Measurements from ENCODE around the gene CDC42BPB.

CDC42BPB gene

GRCh38 chr14:103095210-103095778 is 37.9 kb upstream of the CDC42BPB start:
- no peak for DNase-seq (ENCODE audit: low read depth)

- no peak for DNase-seq (ENCODE audit: low read depth)
Observed at GRCh38 chr14:103094406-103095209, 37.3 kb upstream of the CDC42BPB start, which contains the start of gene EXOC3L4. Gene EXOC3L4 (plus strand): TSS chr14:103094725. CDS start chr14:103100220, 5,495 bp downstream.

DNA sequence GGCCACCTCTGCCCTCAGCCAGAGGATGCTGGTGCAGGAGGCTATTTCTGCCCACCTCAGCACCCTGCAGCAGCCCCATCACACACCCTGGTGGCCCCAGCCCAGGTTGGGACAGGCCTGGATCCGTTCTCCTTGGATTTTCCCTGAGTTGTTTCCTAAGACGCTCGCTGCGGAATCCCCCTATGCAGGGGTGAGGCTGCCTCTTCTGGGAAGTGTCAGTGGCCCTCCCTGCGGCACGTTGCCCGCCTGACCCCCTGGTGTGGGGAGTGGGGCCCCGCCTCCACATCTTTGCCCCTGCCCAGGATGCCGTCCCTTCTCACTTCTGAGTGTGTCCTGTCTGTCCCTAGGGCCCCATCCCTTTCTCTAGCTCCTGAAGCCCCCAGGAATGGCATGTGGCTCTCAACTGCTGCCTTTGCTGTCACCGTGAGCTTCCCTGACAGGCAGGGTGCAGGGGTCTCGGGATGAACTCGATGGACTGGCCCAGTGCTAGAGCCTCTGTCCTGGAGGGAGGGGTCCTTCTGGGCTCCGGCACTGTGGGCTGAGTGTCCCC is 36.6 kb upstream of the CDC42BPB start:
- no peak for DNase-seq (ENCODE audit: low read depth)

- DNase-seq (ENCODE audit: low read depth) = no peak
Observed at GRCh38 chr14:103091883-103092222, 34.5 kb upstream of the CDC42BPB start.

DNA sequence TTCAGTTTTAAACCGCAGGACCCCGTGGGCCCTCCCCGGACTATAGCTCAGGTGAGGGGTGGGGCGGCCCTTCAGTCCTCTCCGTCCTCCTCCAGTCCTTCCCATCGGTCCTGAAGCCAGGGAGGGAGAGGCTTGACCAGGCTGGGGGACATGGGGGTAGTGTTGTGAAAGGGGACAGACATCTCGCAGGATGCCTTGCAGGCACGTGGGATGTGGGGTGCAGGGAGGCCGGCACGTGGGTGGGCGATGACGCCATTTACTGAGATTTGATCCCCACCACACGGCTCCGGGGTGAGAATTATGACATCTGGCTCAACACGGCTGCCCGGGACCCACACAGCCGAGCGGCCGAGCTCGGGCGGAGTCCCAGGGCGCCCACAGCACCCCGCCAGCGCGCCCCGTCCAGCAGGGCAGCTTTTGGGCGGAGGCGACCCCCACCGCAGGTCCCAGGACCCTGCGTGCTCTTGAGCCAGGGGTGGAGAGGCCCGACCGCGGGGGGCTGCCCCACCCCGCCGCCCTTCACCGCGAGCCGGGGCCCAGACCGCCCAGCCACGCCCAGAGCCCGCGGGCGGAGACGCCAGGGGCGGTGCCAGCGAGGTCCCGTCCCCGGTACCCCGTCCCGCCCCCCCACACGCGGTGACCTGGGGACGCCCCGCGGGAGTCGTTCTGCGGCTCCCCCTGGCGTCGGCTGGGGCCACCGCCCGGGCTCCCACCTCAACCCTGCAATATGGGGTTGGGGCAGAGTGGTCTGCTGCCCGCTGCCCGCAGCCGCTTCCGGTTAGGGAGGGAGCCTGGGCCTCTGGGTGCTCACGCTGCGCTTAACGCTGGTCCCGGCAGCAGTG is 33.9 kb upstream of the CDC42BPB start:
- DNase-seq (ENCODE audit: low read depth) = peak; percentile 66

GRCh38 chr14:103090481-103091020 is 33.2 kb upstream of the CDC42BPB start:
- DNase-seq (ENCODE audit: low read depth) = no peak

- no peak for DNase-seq (ENCODE audit: low read depth)
Observed at GRCh38 chr14:103089386-103090335, 32.3 kb upstream of the CDC42BPB start.

- DNase-seq (ENCODE audit: low read depth) = no peak
Observed at GRCh38 chr14:103088921-103089320, 31.6 kb upstream of the CDC42BPB start.

GRCh38 chr14:103087343-103087835 is 30.0 kb upstream of the CDC42BPB start:
- DNase-seq (ENCODE audit: low read depth) = no peak

GRCh38 chr14:103086771-103087342 is 29.5 kb upstream of the CDC42BPB start:
- no peak for DNase-seq (ENCODE audit: low read depth)

- DNase-seq (ENCODE audit: low read depth) = no peak
Observed at GRCh38 chr14:103085106-103086091, 28.1 kb upstream of the CDC42BPB start.

DNA sequence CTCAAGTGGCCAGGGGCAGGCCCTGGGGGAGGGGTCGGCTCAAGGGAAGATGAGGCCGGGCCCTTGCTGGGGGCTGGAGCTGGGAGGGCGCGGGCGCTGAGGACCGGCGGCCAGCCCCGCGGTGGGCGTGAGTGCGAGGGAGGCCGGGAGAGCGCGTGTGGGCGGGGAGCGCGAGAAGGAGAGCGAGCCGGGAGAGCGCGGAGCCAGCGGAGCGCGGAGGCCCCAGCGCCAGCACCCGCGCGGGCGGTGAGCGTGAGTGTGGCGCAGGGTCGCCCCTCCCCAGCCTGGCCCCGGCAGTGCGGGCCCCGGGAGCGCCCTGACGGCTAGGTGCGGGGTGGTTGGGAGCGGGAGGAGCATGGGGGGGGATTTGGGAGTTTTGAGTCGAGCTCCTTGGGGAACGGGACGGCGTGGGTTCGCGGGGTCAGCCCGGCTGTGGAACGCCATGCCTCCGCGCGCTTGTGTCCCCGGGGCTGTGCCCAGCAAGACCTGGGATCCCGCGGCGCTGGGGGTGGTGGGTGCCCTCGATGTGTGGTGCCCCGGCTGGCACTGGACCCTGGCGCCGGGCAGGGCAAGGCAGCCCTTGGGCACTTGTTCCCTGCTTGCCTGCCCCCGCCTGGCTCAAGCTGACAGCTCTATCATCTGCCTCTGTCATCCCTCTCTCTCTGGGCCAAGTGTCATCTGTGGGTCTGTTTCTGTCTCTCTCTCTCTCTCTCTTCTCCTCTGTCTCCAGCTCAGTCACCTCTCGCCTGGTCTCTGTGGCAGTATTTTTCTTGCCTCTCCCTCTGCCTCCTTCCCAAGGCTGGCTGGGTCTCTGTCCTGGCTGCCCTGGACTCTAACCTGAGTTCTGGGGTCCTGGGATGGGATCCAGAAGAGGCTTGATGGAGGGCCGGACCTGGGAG is 26.9 kb upstream of the CDC42BPB start, which contains the start of gene LBHD2:
TSS of gene LBHD2 (plus strand) at position 190 of the 899 bp plus-strand sequence. CDS start 1,803 bp downstream, outside the sequence.
- no peak for DNase-seq (ENCODE audit: low read depth)

DNA sequence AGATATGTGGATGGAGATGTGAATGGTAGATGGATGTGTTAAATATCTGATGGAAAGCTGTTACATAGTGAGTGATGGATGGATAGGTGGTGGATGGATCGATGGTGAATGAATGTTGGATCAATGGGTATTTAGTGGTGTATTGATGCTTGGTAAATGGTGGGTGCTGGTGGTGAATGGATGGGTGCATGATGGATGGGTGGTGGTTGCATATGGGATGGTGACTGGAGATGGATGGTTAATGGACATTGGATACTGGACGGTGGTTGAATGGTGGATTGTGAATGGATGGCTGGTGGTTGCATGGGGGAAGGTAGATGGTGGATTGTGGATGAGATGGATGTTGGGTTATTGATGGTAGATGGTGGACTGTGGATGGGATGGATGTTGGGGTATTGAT is 24.6 kb upstream of the CDC42BPB start:
- no peak for DNase-seq (ENCODE audit: low read depth)

DNA sequence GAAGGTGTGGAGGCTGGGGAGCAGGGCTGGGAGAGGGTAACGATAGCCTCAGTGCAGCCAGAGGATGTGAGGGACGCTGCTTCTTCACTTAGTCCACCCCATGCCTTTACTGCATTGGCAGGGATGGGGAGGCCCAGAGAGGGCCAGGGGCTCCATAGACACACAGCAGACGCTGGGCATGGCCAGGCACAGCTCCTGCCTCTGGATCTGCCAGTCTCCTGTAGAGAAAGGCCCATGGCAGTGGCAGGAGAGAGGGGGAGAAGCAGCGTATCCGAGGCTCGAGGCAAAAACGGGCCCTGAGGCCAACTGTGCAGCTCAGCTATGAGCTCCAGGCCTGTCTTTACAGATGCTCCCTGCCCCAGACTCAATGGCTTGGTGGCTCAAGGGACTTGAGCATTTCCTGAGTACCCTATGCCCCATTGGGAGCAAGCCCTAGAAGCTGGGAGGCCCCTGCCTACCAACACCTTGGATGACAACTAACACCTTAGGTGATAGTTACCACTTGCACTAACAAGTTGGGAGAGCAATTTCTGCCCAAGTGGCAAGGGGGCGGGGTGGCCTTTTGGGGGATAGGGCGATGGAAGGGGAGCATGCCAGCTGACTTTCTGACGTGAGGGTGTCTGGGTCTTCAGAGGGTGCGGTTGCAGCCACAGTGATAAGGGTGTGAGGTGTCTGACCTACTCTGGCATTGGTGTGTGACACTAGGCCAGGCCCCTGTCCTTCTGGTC is 21.7 kb upstream of the CDC42BPB start:
- DNase-seq (ENCODE audit: low read depth) = no peak

DNA sequence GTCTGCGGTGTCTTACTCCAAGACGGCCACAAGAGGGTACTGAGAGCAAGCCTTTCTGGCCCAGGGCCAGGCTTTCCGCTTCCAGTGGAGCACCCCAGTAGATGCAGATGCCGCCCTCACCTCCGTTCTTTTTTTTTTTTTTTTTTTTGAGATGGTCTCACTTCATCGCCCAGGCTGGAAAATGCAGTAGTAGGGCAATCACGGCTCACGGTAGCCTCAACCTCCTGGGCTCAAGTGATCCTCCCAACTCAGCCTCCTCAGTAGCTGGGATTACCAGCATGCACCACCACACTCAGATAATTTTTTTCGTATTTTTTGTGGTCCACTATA is 21.0 kb upstream of the CDC42BPB start:
- DNase-seq (ENCODE audit: low read depth) = peak; percentile 90

DNA sequence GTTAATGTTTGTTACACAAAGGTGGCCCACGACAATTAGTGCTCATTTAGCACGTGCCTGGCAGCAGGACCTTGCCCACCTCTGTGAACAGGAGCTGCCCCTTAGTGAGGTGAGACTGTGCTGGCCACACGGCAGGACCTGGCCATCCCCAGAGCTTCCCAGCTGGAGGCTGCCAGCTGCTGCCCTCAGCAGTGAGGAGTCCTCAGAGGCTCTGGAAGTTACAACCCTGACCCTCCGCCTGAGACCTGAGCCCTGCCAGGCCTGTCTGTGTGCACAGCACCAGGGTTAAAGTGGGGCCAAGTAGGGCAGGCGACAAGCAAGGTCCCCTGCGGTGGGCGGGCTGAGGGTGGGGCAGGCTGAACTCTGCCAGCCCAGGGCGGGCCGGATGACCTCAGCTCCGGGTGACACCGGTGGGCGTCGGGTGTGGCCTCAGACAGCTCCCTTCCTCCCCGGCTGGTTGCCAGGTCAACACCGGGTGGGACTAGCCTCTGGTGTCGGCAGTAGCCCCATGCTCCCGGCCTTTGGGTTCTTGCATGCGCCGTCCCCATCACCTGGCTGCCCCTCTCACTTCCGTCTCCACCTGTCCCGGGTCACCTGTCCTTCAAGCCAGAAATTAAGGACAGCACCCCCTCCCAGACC is 17.5 kb upstream of the CDC42BPB start:
- DNase-seq (ENCODE audit: low read depth) = peak; percentile 47

Data from ELR (cell line).